ENCODE results near the gene PIEZO1.

GRCh38 chr16:88695753-88696152 lies 89.3 kb downstream of the PIEZO1 start:
- TF ChIP-seq JUN (IDR thresholded peaks at IDR 0.05; ENCODE audit: borderline replicate concordance, insufficient read depth, insufficient read length, low read depth), result no peak
- TF ChIP-seq POLR2A (IDR thresholded peaks at IDR 0.05; ENCODE audit: low read depth, low read length), result no peak
- TF ChIP-seq CTCF (IDR thresholded peaks at IDR 0.05; ENCODE audit: extremely low read depth in 1 of 2, insufficient read depth in 1 of 2, low read depth in 1 of 2, low read length in 2 of 2), result no peak
- TF ChIP-seq POLR2AphosphoS5 (IDR thresholded peaks at IDR 0.05; ENCODE audit: insufficient read depth, low read depth, low read length), result no peak
- no peak for TF ChIP-seq EZH2 (IDR thresholded peaks at IDR 0.05; ENCODE audit: borderline replicate concordance, low read depth, low read length, severe bottlenecking)
- TF ChIP-seq MYC (IDR thresholded peaks at IDR 0.05; ENCODE audit: low read depth, low read length), result no peak
- no peak for TF ChIP-seq GATA2 (IDR thresholded peaks at IDR 0.05; ENCODE audit: insufficient read depth, insufficient read length, low read depth, low read length)
- no peak for TF ChIP-seq MAX (IDR thresholded peaks at IDR 0.05; ENCODE audit: insufficient read depth, insufficient read length)
- no peak for TF ChIP-seq FOS (IDR thresholded peaks at IDR 0.05; ENCODE audit: borderline replicate concordance, insufficient read depth, low read length)
